Measurements from ENCODE around the gene TRPM6.

The TRPM6 gene

GRCh38 chr9:74838351-74838750 is 49.4 kb downstream of the TRPM6 start:
- TF ChIP-seq POLR2AphosphoS5 (IDR thresholded peaks at IDR 0.05; ENCODE audit: low read depth, low read length) = no peak
- no peak for TF ChIP-seq PAX5 (IDR thresholded peaks at IDR 0.05; ENCODE audit: insufficient read depth, low read length, severe bottlenecking)
- no peak for TF ChIP-seq SPI1 (IDR thresholded peaks at IDR 0.05; ENCODE audit: low read depth, low read length)
- TF ChIP-seq POU2F2 (IDR thresholded peaks at IDR 0.05; ENCODE audit: low read depth, low read length) = no peak
- no peak for TF ChIP-seq POLR2A (IDR thresholded peaks at IDR 0.05; ENCODE audit: low read depth, low read length)
- no peak for TF ChIP-seq TAF1 (IDR thresholded peaks at IDR 0.05; ENCODE audit: low read depth, low read length)
- DNase-seq (ENCODE audit: insufficient read length, low spot score) (no peak), FAIRE-seq (no peak)

GRCh38 chr9:74824654-74825053 is 63.1 kb downstream of the TRPM6 start:
- FAIRE-seq (no peak), DNase-seq (ENCODE audit: insufficient read length, low spot score) (no peak)
- no peak for TF ChIP-seq PAX5 (IDR thresholded peaks at IDR 0.05; ENCODE audit: insufficient read depth, low read length, severe bottlenecking)
- no peak for TF ChIP-seq SPI1 (IDR thresholded peaks at IDR 0.05; ENCODE audit: low read depth, low read length)
- TF ChIP-seq POLR2AphosphoS5 (IDR thresholded peaks at IDR 0.05; ENCODE audit: low read depth, low read length) = no peak

GRCh38 chr9:74821636-74822035 is 66.1 kb downstream of the TRPM6 start:
- TF ChIP-seq SPI1 (IDR thresholded peaks at IDR 0.05; ENCODE audit: low read depth, low read length) (no peak), POLR2AphosphoS5 (IDR thresholded peaks at IDR 0.05; ENCODE audit: low read depth, low read length) (no peak), PAX5 (IDR thresholded peaks at IDR 0.05; ENCODE audit: insufficient read depth, low read length, severe bottlenecking) (no peak), POLR2A (IDR thresholded peaks at IDR 0.05; ENCODE audit: low read depth, low read length) (no peak), TAF1 (IDR thresholded peaks at IDR 0.05; ENCODE audit: low read depth, low read length) (no peak), POU2F2 (IDR thresholded peaks at IDR 0.05; ENCODE audit: low read depth, low read length) (no peak)
- FAIRE-seq = no peak
- DNase-seq (ENCODE audit: insufficient read length, low spot score) = no peak

GRCh38 chr9:74817816-74818215 is 69.9 kb downstream of the TRPM6 start:
- TF ChIP-seq PAX5 (IDR thresholded peaks at IDR 0.05; ENCODE audit: insufficient read depth, low read length, severe bottlenecking) (no peak), POU2F2 (IDR thresholded peaks at IDR 0.05; ENCODE audit: low read depth, low read length) (no peak), POLR2A (IDR thresholded peaks at IDR 0.05; ENCODE audit: low read depth, low read length) (no peak), SPI1 (IDR thresholded peaks at IDR 0.05; ENCODE audit: low read depth, low read length) (no peak), TAF1 (IDR thresholded peaks at IDR 0.05; ENCODE audit: low read depth, low read length) (no peak), POLR2AphosphoS5 (IDR thresholded peaks at IDR 0.05; ENCODE audit: low read depth, low read length) (no peak)
- DNase-seq (ENCODE audit: insufficient read length, low spot score) (no peak), FAIRE-seq (no peak)

GRCh38 chr9:74817281-74817810 is 70.4 kb downstream of the TRPM6 start:
- TF ChIP-seq POLR2AphosphoS5 (IDR thresholded peaks at IDR 0.05; ENCODE audit: low read depth, low read length) (no peak), POLR2A (IDR thresholded peaks at IDR 0.05; ENCODE audit: low read depth, low read length) (no peak), PAX5 (IDR thresholded peaks at IDR 0.05; ENCODE audit: insufficient read depth, low read length, severe bottlenecking) (no peak), SPI1 (IDR thresholded peaks at IDR 0.05; ENCODE audit: low read depth, low read length) (no peak), TAF1 (IDR thresholded peaks at IDR 0.05; ENCODE audit: low read depth, low read length) (no peak), POU2F2 (IDR thresholded peaks at IDR 0.05; ENCODE audit: low read depth, low read length) (no peak)
- FAIRE-seq = no peak
- DNase-seq (ENCODE audit: insufficient read length, low spot score) = no peak

GRCh38 chr9:74810200-74810599 is 77.5 kb downstream of the TRPM6 start:
- DNase-seq (ENCODE audit: insufficient read length, low spot score) (no peak), FAIRE-seq (no peak)
- TF ChIP-seq POLR2A (IDR thresholded peaks at IDR 0.05; ENCODE audit: low read depth, low read length) (no peak), POLR2AphosphoS5 (IDR thresholded peaks at IDR 0.05; ENCODE audit: low read depth, low read length) (no peak), PAX5 (IDR thresholded peaks at IDR 0.05; ENCODE audit: insufficient read depth, low read length, severe bottlenecking) (no peak), SPI1 (IDR thresholded peaks at IDR 0.05; ENCODE audit: low read depth, low read length) (no peak), TAF1 (IDR thresholded peaks at IDR 0.05; ENCODE audit: low read depth, low read length) (no peak), POU2F2 (IDR thresholded peaks at IDR 0.05; ENCODE audit: low read depth, low read length) (no peak)

- FAIRE-seq (no peak), DNase-seq (ENCODE audit: insufficient read length, low spot score) (no peak)
- TF ChIP-seq PAX5 (IDR thresholded peaks at IDR 0.05; ENCODE audit: insufficient read depth, low read length, severe bottlenecking) = no peak
- no peak for TF ChIP-seq POLR2AphosphoS5 (IDR thresholded peaks at IDR 0.05; ENCODE audit: low read depth, low read length)
- no peak for TF ChIP-seq POU2F2 (IDR thresholded peaks at IDR 0.05; ENCODE audit: low read depth, low read length)
- no peak for TF ChIP-seq TAF1 (IDR thresholded peaks at IDR 0.05; ENCODE audit: low read depth, low read length)
- TF ChIP-seq POLR2A (IDR thresholded peaks at IDR 0.05; ENCODE audit: low read depth, low read length) = no peak
- no peak for TF ChIP-seq SPI1 (IDR thresholded peaks at IDR 0.05; ENCODE audit: low read depth, low read length)
Observed at GRCh38 chr9:74804018-74804385, 83.7 kb downstream of the TRPM6 start.

GRCh38 chr9:74803376-74804017 is 84.2 kb downstream of the TRPM6 start:
- no peak for TF ChIP-seq SPI1 (IDR thresholded peaks at IDR 0.05; ENCODE audit: low read depth, low read length)
- no peak for TF ChIP-seq PAX5 (IDR thresholded peaks at IDR 0.05; ENCODE audit: insufficient read depth, low read length, severe bottlenecking)
- no peak for TF ChIP-seq POLR2AphosphoS5 (IDR thresholded peaks at IDR 0.05; ENCODE audit: low read depth, low read length)
- TF ChIP-seq TAF1 (IDR thresholded peaks at IDR 0.05; ENCODE audit: low read depth, low read length) = no peak
- TF ChIP-seq POU2F2 (IDR thresholded peaks at IDR 0.05; ENCODE audit: low read depth, low read length) = no peak
- no peak for TF ChIP-seq POLR2A (IDR thresholded peaks at IDR 0.05; ENCODE audit: low read depth, low read length)
- DNase-seq (ENCODE audit: insufficient read length, low spot score) (no peak), FAIRE-seq (no peak)

- DNase-seq (ENCODE audit: insufficient read length, low spot score) (no peak), FAIRE-seq (no peak)
- TF ChIP-seq POLR2AphosphoS5 (IDR thresholded peaks at IDR 0.05; ENCODE audit: low read depth, low read length) (no peak), TAF1 (IDR thresholded peaks at IDR 0.05; ENCODE audit: low read depth, low read length) (no peak), SPI1 (IDR thresholded peaks at IDR 0.05; ENCODE audit: low read depth, low read length) (no peak), POU2F2 (IDR thresholded peaks at IDR 0.05; ENCODE audit: low read depth, low read length) (no peak), POLR2A (IDR thresholded peaks at IDR 0.05; ENCODE audit: low read depth, low read length) (no peak), PAX5 (IDR thresholded peaks at IDR 0.05; ENCODE audit: insufficient read depth, low read length, severe bottlenecking) (no peak)
Observed at GRCh38 chr9:74800226-74800625, 87.5 kb downstream of the TRPM6 start.

Data from GM12891 (cell line).